GM18499 (cell line): ENCODE results near the gene NFS1.
"Not testable (repeated sequence)": the region's sequence is repeated elsewhere in the genome, so short reads cannot be mapped to it uniquely, and the experiment has no call there.

ENCODE experiments used
- ATAC-seq: cut with Tn5 transposase; IDR thresholded peaks from one replicate; pipeline ENCODE4 v1.9.1; 2021; ENCODE audit warnings: moderate number of reproducible peaks; ENCODE audit not compliant: insufficient read depth, unreplicated experiment

The NFS1 gene

GRCh38 chr20:35729836-35730582 lies 30.9 kb upstream of the NFS1 start:
- no peak for ATAC-seq

GRCh38 chr20:35729283-35729807 lies 30.2 kb upstream of the NFS1 start:
- ATAC-seq = no peak

DNA sequence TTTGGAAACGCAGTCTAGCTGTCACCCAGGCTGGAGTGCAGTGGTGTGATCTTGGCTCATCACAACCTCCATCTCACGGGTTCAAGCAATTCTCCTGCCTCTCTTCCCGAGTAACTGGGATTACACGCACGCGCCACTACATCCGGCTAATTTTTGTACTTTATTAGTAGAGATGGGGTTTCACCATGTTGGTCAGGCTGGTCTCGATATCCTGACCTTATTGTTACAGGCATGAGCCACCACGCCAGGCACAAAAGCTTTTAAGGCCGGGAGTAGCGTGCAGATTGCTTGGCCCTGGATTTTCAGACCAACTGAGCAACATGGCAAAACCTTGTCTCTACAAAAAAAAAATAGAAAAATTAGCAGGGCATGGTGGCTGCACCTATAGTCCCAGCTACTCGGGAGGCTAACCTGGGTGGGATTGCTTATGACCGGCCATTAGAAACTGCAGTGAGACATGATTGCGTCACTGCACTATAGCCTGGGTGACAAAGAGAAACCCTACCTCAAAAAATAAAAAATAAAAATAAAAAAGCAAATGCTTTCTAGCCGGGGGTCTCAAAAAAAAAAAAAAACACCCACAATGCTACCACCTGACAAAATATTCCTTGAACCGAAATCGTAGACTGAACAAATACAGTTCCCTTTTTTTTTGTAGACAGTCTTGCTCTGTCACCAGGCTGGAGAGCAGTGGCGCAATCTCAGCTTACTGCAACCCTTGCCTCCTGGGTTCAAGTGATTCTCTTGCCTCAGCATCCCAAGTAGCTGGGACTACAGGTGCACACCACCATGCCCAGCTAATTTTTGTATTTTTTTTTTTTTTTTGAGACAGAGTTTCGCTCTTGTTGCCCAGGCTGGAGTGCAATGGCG lies 27.9 kb upstream of the NFS1 start:
- ATAC-seq = no peak

DNA sequence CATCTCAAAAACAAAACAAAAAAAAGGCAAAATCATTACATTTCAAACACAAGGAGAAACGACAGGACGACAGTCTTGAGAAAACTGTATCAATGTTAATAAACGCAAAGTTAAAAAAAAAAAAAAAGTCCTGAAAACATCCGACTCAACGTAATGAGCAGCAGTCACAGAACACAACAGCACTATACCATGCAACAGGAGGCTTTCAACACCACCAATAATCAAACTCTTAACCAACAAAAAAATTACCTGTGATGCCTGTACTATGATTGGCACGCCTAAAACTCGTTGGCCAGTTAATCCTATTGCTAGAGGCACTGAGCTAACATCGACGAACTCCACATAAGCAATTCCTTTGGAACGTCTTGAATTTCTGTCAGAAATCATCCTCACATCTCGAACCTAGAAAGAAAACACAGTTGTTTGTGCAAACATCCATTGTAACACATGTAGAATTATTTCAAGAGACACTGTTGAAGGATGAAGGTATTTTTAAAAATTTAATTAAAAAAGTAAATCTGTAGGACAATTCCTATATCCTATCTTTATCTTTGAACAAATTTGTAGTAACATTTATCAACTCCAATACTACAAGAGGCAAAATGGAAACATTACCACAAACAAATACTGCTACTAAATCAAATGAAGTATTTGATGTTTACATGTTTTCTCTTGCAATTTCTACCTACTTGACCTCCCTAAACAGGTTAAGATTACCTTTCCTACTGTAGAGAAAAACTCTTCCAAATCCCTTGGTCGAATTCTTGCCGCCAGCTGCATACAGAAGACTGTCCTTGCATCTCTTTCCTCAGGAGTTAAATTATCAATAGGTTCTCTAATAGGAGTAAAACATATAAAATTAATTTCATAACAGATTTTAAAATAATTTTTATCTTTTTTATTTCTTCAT lies 25.4 kb upstream of the NFS1 start:
- ATAC-seq = no peak

- not testable (repeated sequence) for ATAC-seq
Measured at GRCh38 chr20:35723652-35724320, 24.6 kb upstream of the NFS1 start.

GRCh38 chr20:35723275-35723639 lies 24.1 kb upstream of the NFS1 start:
- not testable (repeated sequence) for ATAC-seq

DNA sequence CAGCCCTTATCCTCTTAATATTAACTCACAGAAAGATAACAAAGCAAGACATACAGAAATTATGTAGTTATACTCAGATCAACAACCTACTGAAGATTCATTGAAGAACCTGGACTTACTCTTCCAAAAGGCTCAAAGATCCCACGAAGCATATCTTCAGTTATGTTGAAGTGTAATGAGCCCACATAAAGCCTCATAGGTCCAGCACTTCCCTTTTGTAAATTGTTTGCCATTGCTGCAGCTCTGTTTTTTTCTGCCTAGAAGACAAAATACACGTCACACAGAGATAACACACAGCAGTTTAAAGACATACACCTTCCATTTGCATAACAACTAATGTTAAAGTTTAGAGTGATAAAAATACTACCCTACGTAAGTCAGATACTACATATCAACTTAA lies 22.5 kb upstream of the NFS1 start:
- ATAC-seq = no peak

- no peak for ATAC-seq
Measured at GRCh38 chr20:35721219-35721618, 22.1 kb upstream of the NFS1 start.

GRCh38 chr20:35720165-35721123 lies 21.3 kb upstream of the NFS1 start:
- ATAC-seq = no peak

DNA sequence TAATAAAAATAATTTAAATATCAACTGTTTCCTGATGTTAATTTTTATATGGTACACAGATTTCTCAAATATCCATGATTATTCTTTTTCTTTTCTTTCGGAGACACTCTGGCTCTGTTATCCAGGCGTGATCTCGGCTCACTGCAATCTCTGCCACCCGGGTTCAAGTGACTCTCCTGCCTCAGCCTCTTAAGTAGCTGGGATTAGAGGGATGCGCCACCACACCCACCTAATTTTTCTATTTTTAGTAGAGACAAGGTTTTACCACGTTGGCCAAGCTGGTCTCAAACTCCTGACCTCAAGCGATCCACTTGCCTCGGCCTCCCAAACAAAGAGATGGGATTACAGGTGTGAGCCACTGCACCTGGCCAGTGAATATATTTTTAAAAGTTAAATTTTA lies 20.6 kb upstream of the NFS1 start:
- no peak for ATAC-seq

- ATAC-seq = no peak
Measured at GRCh38 chr20:35718972-35719635, 20.0 kb upstream of the NFS1 start.

- not testable (repeated sequence) for ATAC-seq
Measured at GRCh38 chr20:35718321-35718720, 19.2 kb upstream of the NFS1 start.

DNA sequence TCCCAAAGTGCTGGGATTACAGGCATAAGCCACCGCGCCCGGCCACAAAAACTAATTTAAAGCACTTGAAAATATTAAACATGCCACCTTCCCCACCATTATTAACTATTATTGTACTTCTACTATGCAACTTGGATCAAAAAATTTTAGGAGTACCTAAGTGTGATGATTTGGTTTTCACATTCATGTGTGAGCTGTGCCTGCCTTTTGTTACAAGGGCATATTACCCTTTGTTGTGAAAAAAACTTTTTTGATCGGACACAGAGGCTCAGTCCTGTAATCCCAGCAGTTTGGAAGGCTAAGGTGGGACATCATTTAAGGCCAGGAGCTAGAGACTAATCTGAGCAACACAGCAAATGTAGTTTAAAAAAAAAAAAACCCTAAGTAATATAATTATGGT lies 17.2 kb upstream of the NFS1 start:
- no peak for ATAC-seq

GRCh38 chr20:35715652-35716051 lies 16.5 kb upstream of the NFS1 start:
- no peak for ATAC-seq

DNA sequence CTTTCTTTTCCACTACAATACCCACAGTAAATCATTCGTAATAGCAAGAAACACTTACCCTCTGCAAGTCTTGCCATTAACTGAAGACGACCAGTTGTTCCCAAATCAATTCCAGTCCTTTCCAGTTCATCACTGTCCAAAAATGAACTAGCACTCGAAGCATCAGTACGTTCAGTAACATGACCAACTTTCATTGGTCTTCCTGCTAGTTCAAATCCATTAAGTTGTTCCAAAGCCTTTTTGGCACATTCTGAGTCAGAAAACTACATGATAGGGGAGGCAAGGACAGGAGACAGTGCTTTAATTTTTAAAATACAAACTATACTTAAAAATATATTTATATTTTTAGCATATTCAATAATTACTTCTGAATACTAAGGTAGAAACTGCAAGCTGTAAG lies 15.0 kb upstream of the NFS1 start:
- ATAC-seq = no peak

- ATAC-seq = not testable (repeated sequence)
Measured at GRCh38 chr20:35713120-35713519, 14.0 kb upstream of the NFS1 start.

GRCh38 chr20:35711588-35712209 lies 12.5 kb upstream of the NFS1 start:
- no peak for ATAC-seq
